NCI-H2081 (cell line): ENCODE measurements around the gene ZNF853.
"Not testable (repeated sequence)": the region's sequence is repeated elsewhere in the genome, so short reads cannot be mapped to it uniquely, and the experiment has no call there.

Experiments
- DNase-seq, 2 experiments: peaks; one replicate each; lab custom pipeline; 2025; lab: John Stamatoyannopoulos, UW

Gene ZNF853

DNA sequence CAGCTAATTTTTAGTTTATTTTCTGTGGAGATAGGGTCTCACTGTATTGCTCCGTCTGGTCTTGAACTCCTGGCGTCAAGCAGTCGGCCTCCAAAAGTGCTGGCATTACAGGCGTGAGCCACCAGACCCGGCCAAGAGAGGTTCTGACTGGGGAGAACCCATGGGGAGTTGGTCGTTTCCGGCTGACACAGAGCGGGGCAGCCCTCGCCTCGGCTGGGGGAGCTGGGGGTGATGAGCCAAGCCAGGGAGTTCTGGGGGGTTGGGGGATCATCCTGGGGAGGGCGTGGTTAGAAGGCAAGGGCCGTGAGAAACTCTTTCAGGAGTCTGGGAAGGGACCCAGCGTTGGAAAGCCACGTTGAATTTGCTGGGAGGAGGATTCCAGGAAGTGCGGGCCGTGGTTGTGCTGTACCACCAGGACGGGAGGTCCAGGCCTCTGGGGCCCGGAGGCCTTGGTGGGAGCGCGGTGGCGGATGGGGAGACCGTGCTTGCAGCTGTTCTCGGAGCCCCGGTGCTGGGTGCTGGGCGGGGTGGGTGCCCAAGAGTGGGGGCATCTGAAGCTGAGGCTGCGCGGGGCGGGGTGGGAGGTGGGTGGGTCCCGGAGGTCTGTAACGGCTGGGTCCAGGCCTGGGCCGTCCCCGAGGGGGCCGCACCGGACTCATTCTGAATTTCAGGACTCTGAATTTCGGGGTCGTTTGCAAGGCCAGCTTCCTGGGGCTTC lies 8.4 kb upstream of the ZNF853 start:
- no peak for DNase-seq

DNA sequence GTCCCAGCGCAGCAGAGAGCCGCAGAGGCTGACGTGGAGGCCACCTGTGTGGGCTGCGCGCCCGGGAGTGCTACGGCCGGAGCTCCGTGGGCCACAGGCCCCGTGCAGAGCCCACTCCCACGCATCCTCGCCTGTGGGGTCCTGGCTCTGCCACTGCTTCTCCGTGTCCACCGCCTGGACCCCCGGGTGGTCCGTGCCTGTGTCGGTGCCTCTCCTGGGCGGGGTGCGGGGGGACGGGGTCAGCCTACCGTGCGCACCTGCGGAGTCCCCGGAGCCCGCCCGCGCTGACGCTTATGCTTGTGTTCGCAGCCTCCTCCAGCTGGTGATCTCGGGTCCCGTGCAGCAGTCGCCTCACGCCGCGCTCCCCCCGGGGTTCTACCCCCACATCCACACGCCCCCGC lies 7.8 kb upstream of the ZNF853 start:
- DNase-seq: no peak

- DNase-seq: no peak
These were observed 7.3 kb upstream of the ZNF853 start for GRCh38 chr7:6608081-6608480.

- DNase-seq: no peak
These were observed 6.6 kb upstream of the ZNF853 start for GRCh38 chr7:6608794-6609193.

DNA sequence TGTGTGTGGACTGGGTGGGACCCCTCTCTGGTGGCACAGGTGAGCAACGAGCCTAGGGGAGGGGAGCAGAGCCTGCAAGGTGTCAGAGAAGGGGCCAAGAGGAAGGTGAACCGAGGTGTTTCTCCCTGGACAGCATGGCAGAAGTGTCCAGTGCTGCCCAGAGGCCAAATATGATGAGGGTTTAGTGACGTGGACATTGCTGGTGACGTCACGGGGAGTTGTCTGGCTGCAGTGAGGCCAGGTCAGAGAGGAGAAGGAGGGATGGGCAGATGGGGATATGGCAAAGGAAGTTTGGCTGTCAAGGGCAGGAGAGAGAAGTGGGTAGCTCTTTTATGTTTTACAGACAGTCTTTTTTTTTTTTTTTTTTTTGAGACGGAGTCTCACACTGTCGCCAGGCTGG lies 2.6 kb upstream of the ZNF853 start:
- no peak for DNase-seq

DNA sequence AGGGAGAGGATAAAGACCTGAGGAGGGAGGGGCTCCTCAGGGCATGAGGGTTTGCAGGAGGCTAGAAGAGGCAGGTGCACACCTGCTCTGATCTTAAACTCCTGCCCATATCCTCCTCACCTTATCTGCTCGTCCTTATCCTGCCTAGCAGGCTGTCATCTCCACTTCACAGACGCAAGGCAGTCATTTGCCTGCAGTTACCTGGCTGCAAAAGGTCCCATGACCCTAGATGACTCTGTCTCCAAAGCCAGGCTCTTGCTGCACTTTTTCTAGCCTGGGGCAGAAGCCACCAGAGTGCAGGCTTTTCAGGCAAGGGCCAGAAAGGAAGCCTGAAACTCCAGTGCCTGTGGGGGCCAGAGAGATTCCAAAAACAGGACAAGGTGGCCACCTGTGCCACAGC lies 1.7 kb upstream of the ZNF853 start:
- no peak for DNase-seq

DNA sequence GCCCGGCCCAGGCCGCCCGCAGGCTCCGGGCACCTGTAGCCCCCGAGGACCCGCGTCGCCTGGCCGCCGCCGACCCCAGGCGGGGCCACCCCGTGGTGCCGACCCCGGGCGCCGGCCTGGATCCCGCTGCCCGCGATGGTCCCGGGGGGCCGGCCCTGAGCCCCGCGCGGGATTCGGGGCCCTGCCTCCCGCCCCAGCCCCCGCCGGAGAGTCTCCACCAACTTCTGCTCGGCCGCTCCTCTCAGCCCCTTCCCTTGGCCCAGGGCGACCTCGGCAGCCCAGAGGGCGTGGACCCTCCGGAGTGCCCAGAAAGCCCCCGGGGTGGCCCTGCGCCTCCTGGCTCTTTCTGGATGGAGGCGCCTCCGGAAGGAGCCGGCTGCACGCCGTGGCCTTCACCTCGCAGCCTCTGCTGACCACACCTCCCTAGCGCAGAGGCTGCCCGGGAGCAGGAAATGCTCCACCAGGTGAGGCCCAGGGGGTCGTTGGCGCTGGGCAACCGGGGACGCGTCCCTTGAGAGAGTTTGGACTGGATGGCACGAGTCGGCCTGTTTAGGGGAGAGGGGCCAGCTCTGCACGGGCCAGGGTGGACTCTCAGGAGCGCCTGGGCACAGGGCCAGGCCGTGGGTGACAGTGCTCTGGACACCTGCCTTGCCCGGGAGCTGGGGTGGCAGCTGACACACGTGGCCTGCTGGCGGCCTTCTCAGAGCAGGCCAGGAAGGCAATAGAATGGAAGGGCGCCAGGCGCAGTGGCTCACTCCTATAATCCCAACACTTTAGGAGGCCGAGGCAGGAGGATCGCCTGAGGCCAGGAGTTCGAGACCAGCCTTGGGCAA lies 529 bp downstream of the ZNF853 start:
- DNase-seq: peak; percentile 33 to 67

DNA sequence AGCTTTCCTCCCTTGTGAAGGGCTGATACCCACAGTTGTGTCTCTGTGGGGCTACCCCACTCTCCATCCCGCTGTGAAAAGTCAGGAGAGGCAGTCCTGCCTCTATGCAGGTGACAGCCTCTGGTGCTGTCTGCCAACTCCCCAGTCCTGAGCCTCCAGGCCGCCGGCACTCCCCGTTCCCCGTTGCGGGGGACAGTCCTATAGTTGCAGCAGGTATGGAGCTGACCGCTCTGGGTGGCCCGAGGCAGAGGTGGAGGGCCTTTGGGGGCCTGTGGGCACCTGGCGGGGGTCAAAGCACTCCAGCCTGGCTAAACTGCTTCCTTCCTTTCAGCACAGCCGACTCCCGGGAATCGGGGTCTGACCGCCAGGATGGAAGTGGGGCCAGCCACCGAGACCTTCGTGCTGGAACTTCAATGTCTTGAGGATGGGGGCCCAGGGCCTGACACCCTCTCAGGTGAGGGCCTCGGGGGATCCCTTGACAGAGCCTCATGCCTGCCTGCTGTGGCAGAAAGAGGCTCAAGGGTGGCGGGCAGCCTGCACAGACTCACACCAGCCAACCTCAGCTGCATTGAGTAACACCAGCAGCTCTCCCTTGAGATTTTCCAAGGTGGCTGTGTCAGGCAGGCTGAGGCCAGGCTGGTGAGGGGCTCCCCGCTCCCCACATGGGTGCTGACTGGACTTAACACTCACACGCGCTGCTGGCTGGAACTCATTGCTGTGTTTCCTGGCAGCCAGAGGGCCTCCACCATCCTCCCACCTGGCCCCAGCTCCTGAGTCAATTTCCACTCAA lies 1.6 kb downstream of the ZNF853 start:
- DNase-seq: no peak

DNA sequence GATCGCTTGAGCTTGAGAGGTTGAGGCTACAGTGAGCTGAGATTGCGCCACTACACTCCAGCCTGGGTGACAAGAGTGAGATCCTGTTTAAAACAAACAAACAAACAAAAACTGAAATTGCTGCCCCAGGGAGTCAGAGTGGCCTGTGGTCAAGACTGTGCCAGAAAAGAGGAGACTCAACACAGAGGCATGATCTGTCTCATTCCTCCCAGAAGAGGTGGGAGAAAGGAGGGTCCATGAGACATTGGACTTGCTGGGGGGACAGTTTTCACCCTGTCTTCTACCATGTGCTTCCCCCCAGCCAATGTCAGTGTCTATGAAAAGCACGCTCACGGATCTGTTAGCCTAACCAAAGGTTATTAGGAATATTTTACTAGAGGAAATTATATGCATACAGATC lies 3.2 kb downstream of the ZNF853 start:
- no peak for DNase-seq

DNA sequence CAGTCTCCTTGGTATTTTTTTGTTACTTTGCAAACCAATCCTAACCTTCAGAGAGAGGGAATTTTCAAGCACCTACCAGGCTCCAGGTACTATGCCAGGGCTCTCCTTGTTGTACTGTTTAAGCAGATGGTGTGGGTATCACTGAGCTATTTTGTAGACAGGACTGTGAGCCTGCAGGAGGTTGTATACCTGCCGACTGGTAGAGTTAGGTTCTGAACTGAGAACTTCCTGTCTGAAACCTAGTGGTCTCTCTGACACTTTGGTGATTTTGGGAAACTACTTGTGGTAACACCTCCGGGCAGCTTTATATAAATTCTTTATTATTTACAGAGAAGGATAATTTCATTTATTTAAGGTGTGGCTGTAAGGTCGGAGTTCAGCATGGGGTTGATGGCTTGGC lies 4.6 kb downstream of the ZNF853 start:
- no peak for DNase-seq

DNA sequence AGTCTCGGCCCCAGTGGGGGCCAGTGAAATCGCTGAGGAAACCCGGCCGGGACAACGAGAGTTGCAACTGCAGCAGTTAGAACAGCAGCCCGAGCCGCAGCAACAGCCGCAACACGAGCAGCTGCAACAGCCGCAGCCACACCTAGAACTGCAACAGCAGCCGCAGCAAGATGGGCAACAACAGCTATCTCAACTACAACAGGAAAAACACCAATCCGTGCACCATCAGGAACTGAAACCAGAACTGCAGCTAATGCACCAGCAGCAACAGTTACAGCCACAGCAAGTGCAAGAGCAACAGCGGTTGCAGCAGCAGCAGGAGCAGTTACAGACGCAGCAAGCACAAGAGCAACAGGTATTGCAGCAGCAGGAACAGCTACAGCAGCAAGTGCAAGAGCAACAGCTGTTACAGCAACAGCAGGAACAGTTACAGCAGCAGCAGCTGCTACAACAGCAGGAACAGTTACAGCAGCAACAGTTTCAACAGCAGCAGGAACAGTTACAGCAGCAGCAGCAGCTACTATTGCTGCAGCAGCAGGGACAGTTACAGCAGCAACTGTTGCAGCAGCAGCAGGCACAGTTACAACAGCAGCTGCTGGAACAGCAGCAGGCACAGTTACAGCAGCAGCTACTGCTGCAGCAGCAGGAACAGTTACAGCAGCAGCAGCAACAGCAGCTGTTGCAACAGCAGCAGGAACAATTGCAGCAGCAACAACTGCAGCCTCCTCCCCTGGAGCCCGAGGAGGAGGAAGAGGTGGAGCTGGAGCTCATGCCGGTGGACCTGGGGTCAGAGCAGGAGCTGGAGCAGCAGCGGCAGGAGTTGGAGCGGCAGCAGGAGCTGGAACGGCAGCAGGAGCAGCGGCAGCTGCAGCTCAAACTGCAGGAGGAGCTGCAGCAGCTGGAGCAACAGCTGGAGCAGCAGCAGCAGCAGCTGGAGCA lies 6.1 kb downstream of the ZNF853 start:
- DNase-seq: no peak

- DNase-seq: no peak
These were observed 6.8 kb downstream of the ZNF853 start for GRCh38 chr7:6622134-6622710.

DNA sequence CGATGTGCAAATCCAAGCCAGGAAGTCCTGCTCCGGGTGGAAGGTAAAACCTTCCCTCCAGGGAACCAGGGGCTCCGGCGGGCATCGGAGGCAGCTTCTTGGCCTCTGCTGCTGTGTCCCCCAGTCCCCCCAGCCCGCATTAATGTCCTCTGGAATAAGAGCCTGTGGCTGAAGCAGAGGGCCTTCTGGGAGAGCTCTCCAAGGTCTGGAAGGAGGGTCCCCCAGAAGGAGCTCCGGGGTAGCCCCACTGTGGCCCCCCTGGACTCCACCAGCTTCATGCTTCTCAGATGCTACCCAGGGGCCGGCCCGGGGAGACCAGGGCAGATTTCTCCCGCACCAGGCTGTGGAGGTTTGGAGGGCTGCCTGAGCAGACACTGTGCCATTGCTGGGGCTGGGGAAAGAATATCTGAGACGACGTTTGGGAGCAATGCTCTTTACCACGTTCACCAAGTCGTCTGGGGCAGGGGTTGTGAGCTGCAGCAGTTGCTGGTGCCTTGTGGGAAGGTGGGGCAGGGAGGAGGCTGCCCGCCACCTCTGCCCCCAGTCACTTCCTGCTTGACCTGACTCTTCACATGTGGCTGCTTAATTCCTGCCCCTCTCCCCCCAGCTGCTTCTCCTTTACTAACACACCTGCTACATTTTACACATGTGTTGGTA lies 8.3 kb downstream of the ZNF853 start:
- DNase-seq: no peak

DNA sequence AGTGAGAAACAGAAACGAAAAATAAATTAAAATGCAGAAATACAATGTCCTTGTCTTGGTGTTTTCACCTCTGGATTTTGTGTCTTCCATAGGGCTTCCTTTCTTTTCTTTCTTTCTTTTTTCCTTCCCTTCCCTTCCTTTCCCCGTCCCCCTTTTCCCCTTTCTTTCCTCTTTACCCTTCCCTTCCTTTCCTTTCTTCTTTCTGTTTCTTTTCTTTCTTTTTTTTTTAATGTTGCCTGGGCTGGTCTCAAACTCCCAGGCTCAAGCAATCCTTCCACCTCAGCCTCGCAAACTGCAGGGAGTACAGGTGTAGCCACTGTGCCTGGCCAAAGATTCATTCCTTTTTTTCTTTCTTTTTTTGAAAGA lies 8.8 kb downstream of the ZNF853 start:
- DNase-seq: no peak

GRCh38 chr7:6628045-6628444 lies 12.6 kb downstream of the ZNF853 start:
- DNase-seq: peak; percentile 35 to 51

- no peak for DNase-seq
These were observed 14.8 kb downstream of the ZNF853 start for GRCh38 chr7:6630007-6630849.

- no peak for DNase-seq
These were observed 16.2 kb downstream of the ZNF853 start for GRCh38 chr7:6631605-6632004.

GRCh38 chr7:6634021-6634420 lies 18.6 kb downstream of the ZNF853 start:
- no peak for DNase-seq

GRCh38 chr7:6634971-6635370 lies 19.6 kb downstream of the ZNF853 start:
- not testable (repeated sequence) for DNase-seq
